ENCODE measurements around the gene SLC44A5. TPM values are rescaled to one million over a fixed set of nuclear protein-coding genes. Genes with fewer than 3 reads are reported as not detected.
"Not testable (repeated sequence)": the region's sequence is repeated elsewhere in the genome, so short reads cannot be mapped to it uniquely, and the experiment has no call there.

SLC44A5 gene
- total RNA-seq, 1 donor from 2014 or later: 4.1 TPM

DNA sequence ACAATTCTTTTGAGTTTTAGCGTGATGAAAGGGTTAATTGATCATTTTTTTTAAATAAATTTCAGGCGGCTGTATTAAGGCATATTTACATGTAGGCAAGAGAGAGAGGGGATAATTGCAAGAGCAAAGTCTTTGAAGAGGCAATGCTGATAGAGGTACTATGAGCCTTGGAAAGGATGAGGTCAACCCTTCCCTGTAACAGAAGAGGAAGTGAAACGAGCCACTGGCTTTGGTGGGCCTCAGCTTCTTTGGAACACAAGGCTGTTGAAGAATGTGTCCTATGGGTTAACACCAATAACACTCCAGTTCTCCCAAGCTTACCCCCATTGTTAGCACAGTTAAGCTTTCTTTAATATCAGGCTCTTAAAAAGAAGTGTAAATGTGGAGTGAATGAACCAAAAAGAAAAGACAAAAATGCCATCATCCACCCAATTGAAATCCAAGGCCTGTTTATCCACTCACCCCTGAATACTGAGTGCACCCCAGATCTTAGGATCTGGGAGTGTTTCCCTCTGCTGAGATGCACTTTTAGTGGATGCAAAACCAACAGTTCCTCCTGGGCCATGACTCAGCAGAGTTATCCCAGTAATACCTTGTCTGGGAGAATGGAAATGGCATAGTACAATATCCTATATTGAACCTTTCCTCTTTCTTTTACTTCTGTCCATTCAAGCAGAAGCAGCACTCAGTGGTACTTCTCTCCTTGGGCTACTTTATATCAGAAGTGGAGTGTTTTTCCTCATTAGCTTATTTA, 216.4 kb downstream of the SLC44A5 start:
- Mint-ChIP-seq H3K27ac (no peak overlapping the region), H3K4me1 (no peaks in the 10 kb centered on the region), H3K27me3 (ENCODE audit: low read depth) (no peaks in the 10 kb centered on the region), H3K4me3 (no peak overlapping the region), H3K9me3 (peaks cover 26% of the 10 kb centered on the region), H3K36me3 (no peaks in the 10 kb centered on the region)
- TF ChIP-seq, protein P1, sequence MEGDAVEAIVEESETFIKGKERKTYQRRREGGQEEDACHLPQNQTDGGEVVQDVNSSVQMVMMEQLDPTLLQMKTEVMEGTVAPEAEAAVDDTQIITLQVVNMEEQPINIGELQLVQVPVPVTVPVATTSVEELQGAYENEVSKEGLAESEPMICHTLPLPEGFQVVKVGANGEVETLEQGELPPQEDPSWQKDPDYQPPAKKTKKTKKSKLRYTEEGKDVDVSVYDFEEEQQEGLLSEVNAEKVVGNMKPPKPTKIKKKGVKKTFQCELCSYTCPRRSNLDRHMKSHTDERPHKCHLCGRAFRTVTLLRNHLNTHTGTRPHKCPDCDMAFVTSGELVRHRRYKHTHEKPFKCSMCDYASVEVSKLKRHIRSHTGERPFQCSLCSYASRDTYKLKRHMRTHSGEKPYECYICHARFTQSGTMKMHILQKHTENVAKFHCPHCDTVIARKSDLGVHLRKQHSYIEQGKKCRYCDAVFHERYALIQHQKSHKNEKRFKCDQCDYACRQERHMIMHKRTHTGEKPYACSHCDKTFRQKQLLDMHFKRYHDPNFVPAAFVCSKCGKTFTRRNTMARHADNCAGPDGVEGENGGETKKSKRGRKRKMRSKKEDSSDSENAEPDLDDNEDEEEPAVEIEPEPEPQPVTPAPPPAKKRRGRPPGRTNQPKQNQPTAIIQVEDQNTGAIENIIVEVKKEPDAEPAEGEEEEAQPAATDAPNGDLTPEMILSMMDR (IDR thresholded peaks at IDR 0.05; ENCODE audit: unreplicated experiment): no peak
- no peak for DNase-seq (ENCODE audit: low spot score in 2 of 2, unreplicated experiment in 2 of 2)

DNA sequence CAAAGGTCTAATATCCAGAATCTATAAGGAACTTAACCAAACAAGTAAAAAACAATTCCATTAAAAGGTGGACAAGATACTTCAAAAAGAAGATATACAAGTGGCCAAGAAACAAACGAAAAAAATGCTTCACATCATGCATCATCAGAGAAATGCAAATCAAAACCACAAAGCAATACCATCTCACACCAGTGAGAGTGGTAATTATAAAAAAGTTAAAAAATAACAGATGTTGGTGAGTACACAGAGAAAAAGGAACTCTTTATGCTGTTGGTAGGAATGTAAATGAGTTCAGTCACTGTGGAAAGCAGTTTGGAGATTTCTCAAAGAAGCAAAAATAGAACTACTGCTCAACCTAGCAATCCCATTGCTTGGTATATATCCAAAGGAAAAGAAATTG, 218.6 kb downstream of the SLC44A5 start:
- H3K4me1 Mint-ChIP-seq: no peaks in the 10 kb centered on the region
- TF ChIP-seq, protein P1 (IDR thresholded peaks at IDR 0.05; ENCODE audit: unreplicated experiment): no peak
- H3K27ac Mint-ChIP-seq: no peak overlapping the region

DNA sequence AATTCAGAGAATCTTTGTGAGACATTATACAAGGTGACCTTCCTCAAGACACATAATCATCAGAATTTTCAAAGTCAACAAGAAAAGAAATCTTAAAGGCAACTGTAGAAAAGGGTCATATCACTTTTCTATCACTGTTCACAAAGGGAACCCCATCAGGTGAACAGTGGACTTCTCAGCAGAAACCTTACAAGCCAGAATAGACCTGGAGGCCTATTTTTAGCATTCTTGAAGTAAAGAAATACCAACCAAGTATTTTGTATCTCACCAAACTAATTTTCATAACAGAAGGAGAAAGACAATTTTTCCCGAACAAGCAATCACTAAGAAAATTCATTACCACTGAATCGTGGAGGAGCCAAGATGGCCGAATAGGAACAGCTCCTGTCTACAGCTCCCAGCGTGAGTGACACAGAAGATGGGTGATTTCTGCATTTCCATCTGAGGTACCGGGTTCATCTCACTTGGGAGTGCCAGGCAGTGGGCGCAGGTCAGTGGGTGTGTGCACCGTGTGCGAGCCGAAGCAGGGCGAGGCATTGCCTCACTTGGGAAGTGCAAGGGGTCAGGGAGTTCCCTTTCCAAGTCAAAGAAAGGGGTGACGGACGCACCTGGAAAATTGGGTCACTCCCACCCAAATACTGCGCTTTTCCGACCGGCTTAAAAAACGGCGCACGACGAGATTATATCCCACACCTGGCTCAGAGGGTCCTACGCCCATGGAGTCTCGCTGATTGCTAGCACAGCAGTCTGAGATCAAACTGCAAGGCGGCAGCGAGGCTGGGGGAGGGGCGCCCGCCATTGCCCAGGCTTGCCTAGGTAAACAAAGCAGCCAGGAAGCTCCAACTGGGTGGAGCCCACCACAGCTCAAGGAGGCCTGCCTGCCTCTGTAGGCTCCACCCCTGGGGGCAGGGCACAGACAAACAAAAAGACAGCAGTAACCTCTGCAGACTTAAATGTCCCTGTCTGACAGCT, 235.2 kb downstream of the SLC44A5 start:
- not testable (repeated sequence) for H3K27me3 Mint-ChIP-seq (ENCODE audit: low read depth); H3K4me1 Mint-ChIP-seq; DNase-seq (ENCODE audit: low spot score in 2 of 2, unreplicated experiment in 2 of 2); H3K36me3 Mint-ChIP-seq; H3K9me3 Mint-ChIP-seq; H3K27ac Mint-ChIP-seq
- H3K4me3 Mint-ChIP-seq: peak overlapping the region; percentile 56

More for the DNA sequence above, 218.6 kb downstream of the SLC44A5 start:
- Mint-ChIP-seq H3K27me3 (ENCODE audit: low read depth) (no peaks in the 10 kb centered on the region), H3K9me3 (peaks cover 34% of the 10 kb centered on the region), H3K36me3 (no peaks in the 10 kb centered on the region), H3K4me3 (no peak overlapping the region)
- DNase-seq (ENCODE audit: low spot score in 2 of 2, unreplicated experiment in 2 of 2): no peak

DNA sequence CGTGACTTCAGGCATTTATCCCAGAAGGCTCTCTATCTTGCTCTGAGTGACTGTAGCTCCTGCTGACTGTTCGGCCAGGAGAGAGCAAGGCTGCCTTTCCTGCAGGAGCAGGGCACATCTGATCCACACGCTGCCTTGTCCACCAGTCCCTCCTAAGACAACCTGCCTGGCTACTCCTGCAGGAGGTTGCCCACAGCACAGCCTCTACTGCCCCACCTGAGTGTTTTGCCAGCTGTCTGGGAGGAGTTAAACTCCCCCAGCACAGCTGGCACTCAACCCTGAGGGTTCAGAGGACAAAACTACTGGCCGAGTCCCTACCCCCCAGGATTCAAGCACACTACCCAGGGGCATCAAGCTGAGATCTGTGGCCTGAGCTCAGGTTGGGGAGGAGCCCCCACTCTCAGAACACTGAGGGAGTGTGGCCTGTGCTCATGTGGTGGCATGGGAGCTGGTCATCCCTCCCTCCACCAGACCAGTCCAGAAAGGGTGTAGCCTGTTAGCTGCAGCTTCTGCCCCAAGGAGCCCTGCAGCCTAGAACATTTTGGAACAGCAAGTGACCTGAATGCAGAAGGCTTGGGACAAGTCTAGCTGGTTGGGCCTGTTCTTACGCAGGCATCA, 237.3 kb downstream of the SLC44A5 start:
- Mint-ChIP-seq H3K27me3 (ENCODE audit: low read depth) (no peaks in the 10 kb centered on the region), H3K27ac (no peak overlapping the region), H3K9me3 (peaks cover 10% of the 10 kb centered on the region), H3K4me3 (no peak overlapping the region), H3K4me1 (no peaks in the 10 kb centered on the region), H3K36me3 (no peaks in the 10 kb centered on the region)
- TF ChIP-seq, protein P1 (IDR thresholded peaks at IDR 0.05; ENCODE audit: unreplicated experiment): no peak
- no peak for DNase-seq (ENCODE audit: low spot score in 2 of 2, unreplicated experiment in 2 of 2)

DNA sequence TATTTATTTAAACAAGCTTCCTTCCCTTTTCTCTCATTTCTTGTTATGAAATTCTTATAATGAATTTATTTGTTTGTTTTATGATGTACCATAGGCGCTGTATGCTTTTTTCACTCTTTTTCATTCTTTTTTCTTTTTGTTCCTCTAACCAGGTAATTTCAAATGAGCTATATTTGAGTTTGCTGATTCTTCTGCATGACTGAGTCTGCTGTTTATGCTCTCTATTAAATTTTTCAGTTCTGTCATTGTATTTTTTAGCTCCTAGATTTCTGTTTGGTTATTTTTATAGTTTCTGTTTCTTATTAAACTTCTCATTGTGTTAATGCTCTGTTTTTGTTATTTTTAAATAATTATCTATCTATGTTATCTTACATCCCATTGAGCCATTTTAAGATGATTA, 244.3 kb downstream of the SLC44A5 start:
- TF ChIP-seq, protein P1 (IDR thresholded peaks at IDR 0.05; ENCODE audit: unreplicated experiment): no peak
- Mint-ChIP-seq H3K4me3 (no peak overlapping the region), H3K9me3 (peaks cover 8% of the 10 kb centered on the region), H3K27ac (no peak overlapping the region), H3K27me3 (ENCODE audit: low read depth) (no peaks in the 10 kb centered on the region), H3K36me3 (no peaks in the 10 kb centered on the region), H3K4me1 (no peaks in the 10 kb centered on the region)
- DNase-seq (ENCODE audit: low spot score in 2 of 2, unreplicated experiment in 2 of 2): no peak
